SK-N-MC (cell line): ENCODE results near the gene LLGL1.

Experiments
- DNase-seq: peaks from one replicate; pipeline ENCODE4 v3.0.0-alpha.2; 2011; ENCODE audit warnings: low read depth, low spot score
- H3K27ac ChIP-seq: fragments of 200-600 bp; sonication (generic); 2 replicates; pipeline ENCODE4 v1.5.1; 2016; ENCODE audit warnings: mixed run types
- H3K36me3 ChIP-seq: fragments of 200-600 bp; sonication (generic); 2 replicates; pipeline ENCODE4 v1.6.1; 2017; ENCODE audit warnings: antibody characterized with exemption, low read length, mixed read lengths; ENCODE audit not compliant: insufficient read depth
- H3K4me3 ChIP-seq: fragments of 200-600 bp; sonication (generic); 2 replicates; pipeline ENCODE4 v1.5.1; 2016
- H3K9ac ChIP-seq: fragments of 200-600 bp; sonication (generic); 2 replicates; pipeline ENCODE4 v1.8.0; 2017; ENCODE audit warnings: mixed run types, mixed read lengths; ENCODE audit not compliant: insufficient read length
- H3K9me3 ChIP-seq: fragments of 200-600 bp; sonication (generic); 2 replicates; pipeline ENCODE4 v1.6.1; 2017; ENCODE audit warnings: low read depth, mild to moderate bottlenecking, antibody characterized with exemption, low read length, moderate library complexity, mixed read lengths
- EZH2 ChIP-seq: fragments of 200-600 bp; sonication (generic); IDR thresholded peaks from one replicate; pipeline ENCODE4 v1.6.1; 2017; ENCODE audit warnings: antibody characterized with exemption
- FOXP2 ChIP-seq: optimal IDR thresholded peaks from 2 replicates; pipeline ENCODE3; 2011; ENCODE audit warnings: mild to moderate bottlenecking, moderate library complexity; ENCODE audit not compliant: insufficient read depth; ENCODE audit errors: extremely low read length, control extremely low read depth
- POLR2AphosphoS5 ChIP-seq: IDR thresholded peaks from 2 replicates; pipeline ENCODE4 v1.6.1; 2012; ENCODE audit warnings: mild to moderate bottlenecking, low read depth, low read length, borderline replicate concordance

The LLGL1 gene

GRCh38 chr17:18183334-18184142, 41.9 kb upstream of the LLGL1 start, which contains the start of gene ALKBH5:
ALKBH5 (plus strand) TSS chr17:18183828; CDS start chr17:18184244, 416 bp downstream.
- Histone ChIP-seq H3K27ac (peak within 1 kb of the TSS; percentile 99), H3K9ac (peak within 1 kb of the TSS; percentile 97), H3K9me3 (no peaks in the 10 kb centered on the region), H3K36me3 (peaks cover 17% of the 10 kb centered on the region; the same call in 1 of the 2 replicates), H3K4me3 (peak within 1 kb of the TSS; percentile 93)
- peak; percentile 89 for DNase-seq
- no peak for TF ChIP-seq FOXP2

DNA sequence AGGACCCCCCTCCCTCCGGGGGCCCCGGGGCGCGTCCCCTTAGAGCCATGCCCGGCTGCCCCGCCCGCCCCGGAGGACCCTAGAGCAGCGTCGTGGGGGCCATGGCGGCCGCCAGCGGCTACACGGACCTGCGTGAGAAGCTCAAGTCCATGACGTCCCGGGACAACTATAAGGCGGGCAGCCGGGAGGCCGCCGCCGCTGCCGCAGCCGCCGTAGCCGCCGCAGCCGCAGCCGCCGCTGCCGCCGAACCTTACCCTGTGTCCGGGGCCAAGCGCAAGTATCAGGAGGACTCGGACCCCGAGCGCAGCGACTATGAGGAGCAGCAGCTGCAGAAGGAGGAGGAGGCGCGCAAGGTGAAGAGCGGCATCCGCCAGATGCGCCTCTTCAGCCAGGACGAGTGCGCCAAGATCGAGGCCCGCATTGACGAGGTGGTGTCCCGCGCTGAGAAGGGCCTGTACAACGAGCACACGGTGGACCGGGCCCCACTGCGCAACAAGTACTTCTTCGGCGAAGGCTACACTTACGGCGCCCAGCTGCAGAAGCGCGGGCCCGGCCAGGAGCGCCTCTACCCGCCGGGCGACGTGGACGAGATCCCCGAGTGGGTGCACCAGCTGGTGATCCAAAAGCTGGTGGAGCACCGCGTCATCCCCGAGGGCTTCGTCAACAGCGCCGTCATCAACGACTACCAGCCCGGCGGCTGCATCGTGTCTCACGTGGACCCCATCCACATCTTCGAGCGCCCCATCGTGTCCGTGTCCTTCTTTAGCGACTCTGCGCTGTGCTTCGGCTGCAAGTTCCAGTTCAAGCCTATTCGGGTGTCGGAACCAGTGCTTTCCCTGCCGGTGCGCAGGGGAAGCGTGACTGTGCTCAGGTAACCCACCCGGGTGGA, 41.0 kb upstream of the LLGL1 start:
- no peaks in the 10 kb centered on the region for H3K9me3 ChIP-seq
- H3K27ac ChIP-seq = peak overlapping the region; percentile 99; the same call in 1 of the 2 replicates
- no peak for TF ChIP-seq FOXP2
- peaks cover 21% of the 10 kb centered on the region for H3K36me3 ChIP-seq
- DNase-seq = no peak
- peak overlapping the region; percentile 93 for H3K4me3 ChIP-seq
- peak overlapping the region; percentile 73 for H3K9ac ChIP-seq

- peak overlapping the region; percentile 73 for H3K9ac ChIP-seq
- H3K9me3 ChIP-seq = no peaks in the 10 kb centered on the region
- TF ChIP-seq FOXP2 (no peak), EZH2 (no peak), POLR2AphosphoS5 (no peak)
- no peak overlapping the region for H3K27ac ChIP-seq
- no peak for DNase-seq
- peak overlapping the region; percentile 93 for H3K4me3 ChIP-seq
- peaks cover 29% of the 10 kb centered on the region for H3K36me3 ChIP-seq
Observed at GRCh38 chr17:18185391-18185790, 40.0 kb upstream of the LLGL1 start.

DNA sequence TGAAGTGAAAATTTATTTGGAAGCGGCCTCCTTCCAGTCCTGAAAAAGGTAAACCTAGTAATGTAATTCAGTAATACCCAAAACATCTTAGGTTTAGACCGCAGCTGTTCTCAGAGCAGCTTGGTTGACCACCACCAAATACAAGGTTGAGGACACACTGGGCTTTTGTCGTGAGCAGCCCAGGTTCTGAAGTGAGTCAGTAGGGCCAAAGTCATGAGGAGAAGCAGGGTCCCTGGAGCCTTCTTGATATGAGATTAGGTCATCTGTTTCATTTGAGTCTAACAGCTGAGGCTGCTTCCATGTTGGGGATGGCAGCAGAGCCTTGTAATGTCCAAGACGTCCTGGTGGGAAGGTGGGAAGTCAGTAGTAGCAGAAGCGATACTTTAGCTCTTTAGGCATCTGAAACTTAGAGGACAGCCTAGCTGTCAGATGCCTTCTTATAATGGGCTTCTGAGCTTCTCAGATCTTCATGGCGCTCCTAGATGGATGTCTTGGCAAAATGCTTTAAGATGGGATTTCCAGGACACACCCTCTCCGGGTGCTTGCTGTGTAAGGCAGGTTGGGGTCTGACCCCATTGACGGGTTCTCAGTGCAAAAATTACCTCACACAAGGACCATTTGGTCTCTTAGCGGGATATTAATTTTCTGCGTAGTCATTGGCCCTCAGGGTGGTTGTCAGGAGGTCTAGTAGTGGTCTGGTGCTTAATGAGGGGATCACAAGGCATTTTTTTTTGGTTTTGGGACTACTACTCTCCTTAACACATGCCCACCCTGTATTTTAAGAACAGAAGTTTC, 39.4 kb upstream of the LLGL1 start:
- peaks cover 32% of the 10 kb centered on the region for H3K36me3 ChIP-seq
- no peak for DNase-seq
- H3K27ac ChIP-seq = peak overlapping the region; percentile 5; the same call in 1 of the 2 replicates
- peak overlapping the region; percentile 93 for H3K4me3 ChIP-seq
- H3K9me3 ChIP-seq = no peaks in the 10 kb centered on the region
- H3K9ac ChIP-seq = peak overlapping the region; percentile 73
- TF ChIP-seq FOXP2 = no peak
- TF ChIP-seq POLR2AphosphoS5 = no peak
- TF ChIP-seq EZH2 = no peak

DNA sequence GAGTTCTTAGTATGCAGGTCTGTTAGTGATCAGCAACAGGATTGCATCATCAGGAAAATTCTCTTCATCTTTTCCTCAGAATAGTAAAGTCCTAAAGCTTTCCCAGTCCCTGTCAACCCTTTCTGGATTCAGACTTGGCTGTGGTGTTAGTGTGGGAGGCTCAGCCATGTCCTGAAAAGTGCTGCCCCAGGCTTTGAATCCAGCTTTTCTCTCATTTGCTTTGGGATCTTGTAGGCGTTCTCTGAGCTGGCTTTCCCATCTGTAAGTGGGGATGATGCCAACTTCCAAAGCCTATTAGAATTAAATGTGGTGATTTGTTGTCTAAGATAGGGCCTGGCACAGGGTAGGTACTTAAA, 38.8 kb upstream of the LLGL1 start:
- DNase-seq = no peak
- peak overlapping the region; percentile 30; the same call in 1 of the 2 replicates for H3K27ac ChIP-seq
- peak overlapping the region; percentile 73 for H3K9ac ChIP-seq
- peaks cover 36% of the 10 kb centered on the region for H3K36me3 ChIP-seq
- peak overlapping the region; percentile 93 for H3K4me3 ChIP-seq
- no peaks in the 10 kb centered on the region for H3K9me3 ChIP-seq
- no peak for TF ChIP-seq POLR2AphosphoS5
- no peak for TF ChIP-seq EZH2
- no peak for TF ChIP-seq FOXP2

DNA sequence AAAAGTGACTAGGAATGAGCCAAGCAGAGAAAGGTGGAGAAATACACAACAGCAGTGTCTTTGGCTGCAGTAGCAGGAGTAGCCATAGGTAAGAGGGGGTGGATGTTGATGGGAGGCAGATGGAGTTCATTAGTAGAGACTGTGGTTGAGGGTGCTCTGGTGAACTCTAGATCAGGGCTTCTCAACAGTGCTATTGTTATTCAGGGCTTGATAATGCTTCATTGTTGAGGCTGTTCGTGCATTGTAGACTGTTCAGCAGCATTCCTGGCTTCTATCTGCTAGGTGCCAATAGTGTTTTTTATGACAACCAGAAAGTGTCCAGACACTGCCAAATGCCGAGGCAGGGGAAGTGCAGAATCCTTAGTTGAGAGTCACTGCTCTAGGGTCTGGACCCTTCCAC, 38.2 kb upstream of the LLGL1 start:
- peak overlapping the region; percentile 93 for H3K4me3 ChIP-seq
- no peak for DNase-seq
- TF ChIP-seq EZH2 = no peak
- no peak for TF ChIP-seq FOXP2
- TF ChIP-seq POLR2AphosphoS5 = no peak
- peak overlapping the region; percentile 30; the same call in 1 of the 2 replicates for H3K27ac ChIP-seq
- H3K36me3 ChIP-seq = peaks cover 37% of the 10 kb centered on the region
- peak overlapping the region; percentile 73 for H3K9ac ChIP-seq
- no peaks in the 10 kb centered on the region for H3K9me3 ChIP-seq

DNA sequence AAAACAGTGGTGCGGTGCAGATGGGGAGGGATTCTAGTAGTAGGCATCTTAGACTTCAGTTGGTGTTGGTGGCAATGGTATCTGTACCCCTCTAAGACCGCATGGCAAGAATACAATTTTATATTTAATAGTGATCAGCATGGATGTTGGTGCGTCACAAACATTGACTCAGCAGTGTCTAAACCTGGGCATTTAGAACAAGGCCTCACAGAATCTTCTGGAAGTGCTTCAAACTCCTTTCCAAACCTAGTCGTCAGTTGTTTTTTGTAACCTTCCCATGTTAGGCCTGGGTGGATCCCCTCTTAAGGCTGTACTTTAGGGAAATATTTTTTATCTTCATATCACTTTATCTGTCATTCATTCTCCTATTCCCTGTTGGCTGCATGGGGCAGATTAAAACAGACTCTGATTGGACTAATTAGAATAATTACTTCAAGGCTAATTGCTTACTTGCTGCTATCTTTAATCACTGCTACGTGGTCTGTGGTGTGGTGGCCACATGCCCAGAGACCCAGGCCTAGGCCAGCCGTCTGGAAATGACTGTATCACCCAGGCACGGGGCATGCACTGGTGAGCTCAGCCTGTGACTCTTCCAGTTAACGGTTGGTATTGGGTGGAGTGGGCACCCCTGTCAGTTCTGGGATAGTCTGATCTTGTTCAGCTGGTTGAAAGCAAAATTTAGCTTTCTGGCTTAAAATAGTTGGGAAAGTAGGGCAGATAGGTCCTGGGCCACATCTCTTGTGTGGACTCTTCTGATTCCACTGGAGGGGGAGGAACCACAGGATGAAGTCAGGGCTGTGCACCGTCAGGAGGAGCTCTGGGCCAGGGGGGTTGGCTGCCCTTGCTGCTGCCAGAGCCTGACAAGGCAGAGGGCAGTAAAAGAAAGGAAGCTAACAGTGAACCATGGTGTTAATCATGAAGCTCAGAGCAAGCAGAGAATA, 37.3 kb upstream of the LLGL1 start:
- H3K4me3 ChIP-seq = peak overlapping the region; percentile 93
- no peaks in the 10 kb centered on the region for H3K9me3 ChIP-seq
- H3K36me3 ChIP-seq = peaks cover 40% of the 10 kb centered on the region
- no peak overlapping the region for H3K9ac ChIP-seq
- H3K27ac ChIP-seq = no peak overlapping the region
- DNase-seq = no peak
- TF ChIP-seq POLR2AphosphoS5 (no peak), FOXP2 (no peak), EZH2 (no peak)
